GM23338 (cell line): ENCODE data around the gene ALDH1B1.

ENCODE experiments used
- CREB1 ChIP-seq: fragments of 250-450 bp; sonication (Bioruptor Pico); IDR thresholded peaks from 2 replicates; pipeline ENCODE4 v1.5.0; 2020; ENCODE audit warnings: low read depth, mild to moderate bottlenecking, moderate library complexity
- CTCF ChIP-seq, 2 experiments: fragments of 200-600 bp in 1 of 2; sonication (generic) in 1 of 2; conservative IDR thresholded peaks; 2 replicates each; pipeline versions ENCODE4 v1.5.1 to v1.6.1; 2016 to 2017; ENCODE audit warnings: antibody characterized with exemption in 2 of 2, low read depth in 2 of 2, mild to moderate bottlenecking in 2 of 2, moderate library complexity in 1 of 2
- EZH2 ChIP-seq: fragments of 200-600 bp; sonication (generic); IDR thresholded peaks from one replicate; pipeline ENCODE4 v1.8.0; 2017; ENCODE audit warnings: antibody characterized with exemption, mild to moderate bottlenecking, low read depth; ENCODE audit not compliant: unreplicated experiment
- EZH2phosphoT487 ChIP-seq: fragments of 200-600 bp; sonication (generic); IDR thresholded peaks from one replicate; pipeline ENCODE4 v1.8.1; 2018; ENCODE audit warnings: antibody characterized with exemption; ENCODE audit not compliant: unreplicated experiment
- JUNB ChIP-seq: IDR thresholded peaks from one replicate; pipeline ENCODE4 v1.6.1; 2016; ENCODE audit warnings: antibody characterized with exemption; ENCODE audit not compliant: unreplicated experiment
- NANOG ChIP-seq: IDR thresholded peaks from 2 replicates; pipeline ENCODE4 v1.6.1; 2016; ENCODE audit warnings: antibody characterized with exemption, borderline replicate concordance
- POLR2AphosphoS5 ChIP-seq: IDR thresholded peaks from 2 replicates; pipeline ENCODE4 v1.6.1; 2016; ENCODE audit warnings: antibody characterized with exemption, low read depth
- REST ChIP-seq: IDR thresholded peaks from one replicate; pipeline ENCODE4 v1.6.1; 2018; ENCODE audit warnings: antibody characterized with exemption; ENCODE audit not compliant: unreplicated experiment
- STAT1 ChIP-seq: IDR thresholded peaks from one replicate; pipeline ENCODE4 v1.6.1; 2016; ENCODE audit warnings: antibody characterized with exemption; ENCODE audit not compliant: unreplicated experiment
- ZNF114 ChIP-seq: fragments of 250-450 bp; sonication (Bioruptor Pico); IDR thresholded peaks from 2 replicates; pipeline ENCODE4 v1.5.0; 2020; ENCODE audit warnings: mild to moderate bottlenecking, moderate library complexity
- ZNF331 ChIP-seq: fragments of 250-450 bp; sonication (Bioruptor Pico); IDR thresholded peaks from 2 replicates; pipeline ENCODE4 v1.5.0; 2020; ENCODE audit warnings: low read depth, mild to moderate bottlenecking, moderate library complexity
- ZNF462 ChIP-seq: fragments of 250-450 bp; sonication (Bioruptor Pico); IDR thresholded peaks from 2 replicates; pipeline ENCODE4 v1.5.0; 2020; ENCODE audit warnings: mild to moderate bottlenecking, moderate library complexity
- TF ChIP-seq, protein P1 (sequence below): IDR thresholded peaks from 2 replicates; pipeline ENCODE4 v1.6.1; 2016; ENCODE audit warnings: antibody characterized with exemption

DNA sequence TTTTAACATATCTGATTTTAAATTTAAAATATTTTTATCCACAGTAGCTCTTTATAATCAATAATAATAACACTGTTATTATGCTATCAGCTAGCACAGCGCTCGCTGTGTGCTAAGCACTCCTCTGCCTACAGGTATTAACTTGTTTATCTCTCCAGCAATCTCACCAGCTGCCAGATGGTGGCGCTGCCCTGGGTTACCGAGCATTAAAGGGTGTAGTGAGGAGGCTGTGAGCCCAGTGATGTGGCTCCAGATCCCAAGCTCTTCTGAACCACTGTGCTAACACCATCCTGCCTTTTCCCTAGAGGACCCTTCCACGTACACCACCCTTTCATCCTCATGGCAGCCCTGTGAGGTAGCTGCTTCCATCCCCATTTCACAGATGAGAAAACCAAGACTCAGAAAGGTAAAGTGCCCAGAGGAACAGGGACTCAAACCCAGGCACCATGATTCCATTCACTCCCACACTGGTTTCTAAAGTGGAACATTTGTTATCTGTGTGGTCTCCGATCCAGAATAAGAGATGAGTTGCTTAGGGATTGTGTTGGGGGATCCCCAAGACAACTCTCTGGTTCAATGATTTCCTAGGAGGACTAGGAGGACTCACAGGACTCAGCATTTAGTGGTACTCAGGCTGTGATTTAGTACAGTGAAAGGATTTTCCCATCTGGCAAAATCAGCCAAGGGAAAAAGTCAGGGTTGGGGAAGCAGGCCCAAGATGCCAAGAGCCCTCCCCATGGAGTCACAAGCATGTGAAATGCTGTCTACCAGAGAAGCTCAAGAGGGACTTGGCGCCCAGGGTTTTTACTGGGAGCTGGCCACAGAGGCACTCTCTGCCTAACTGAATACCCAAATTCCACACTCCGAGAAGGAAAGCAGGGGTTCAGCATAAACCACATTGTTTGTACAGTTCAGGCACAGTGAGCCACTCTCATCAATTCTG, 24.8 kb downstream of the ALDH1B1 start:
- TF ChIP-seq EZH2: no peak
- TF ChIP-seq REST: no peak
- TF ChIP-seq CTCF (conservative IDR thresholded peaks at IDR 0.05; ENCODE audit: low read depth in 2 of 2): peak; percentile 80 to 91
- TF ChIP-seq EZH2phosphoT487: no peak
- no peak for TF ChIP-seq POLR2AphosphoS5
- no peak for TF ChIP-seq CREB1 (CRISPR knock-in tag)
- TF ChIP-seq JUNB: no peak
- TF ChIP-seq, protein P1, sequence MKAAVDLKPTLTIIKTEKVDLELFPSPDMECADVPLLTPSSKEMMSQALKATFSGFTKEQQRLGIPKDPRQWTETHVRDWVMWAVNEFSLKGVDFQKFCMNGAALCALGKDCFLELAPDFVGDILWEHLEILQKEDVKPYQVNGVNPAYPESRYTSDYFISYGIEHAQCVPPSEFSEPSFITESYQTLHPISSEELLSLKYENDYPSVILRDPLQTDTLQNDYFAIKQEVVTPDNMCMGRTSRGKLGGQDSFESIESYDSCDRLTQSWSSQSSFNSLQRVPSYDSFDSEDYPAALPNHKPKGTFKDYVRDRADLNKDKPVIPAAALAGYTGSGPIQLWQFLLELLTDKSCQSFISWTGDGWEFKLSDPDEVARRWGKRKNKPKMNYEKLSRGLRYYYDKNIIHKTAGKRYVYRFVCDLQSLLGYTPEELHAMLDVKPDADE: no peak
- no peak for TF ChIP-seq STAT1
- no peak for TF ChIP-seq ZNF331 (CRISPR knock-in tag)
- no peak for TF ChIP-seq NANOG
- no peak for TF ChIP-seq ZNF114 (CRISPR knock-in tag)
- no peak for TF ChIP-seq ZNF462
